ENCODE results near the gene PIK3R1. TPM values are rescaled to one million over a fixed set of nuclear protein-coding genes. Genes with fewer than 3 reads are reported as not detected.
A peak's percentile ranks its signal among the peaks of the same experiment; 100 is the strongest.

The PIK3R1 gene
- total RNA-seq, 2 donors from 2014 or later, result 32.4 to 58.7 TPM

DNA sequence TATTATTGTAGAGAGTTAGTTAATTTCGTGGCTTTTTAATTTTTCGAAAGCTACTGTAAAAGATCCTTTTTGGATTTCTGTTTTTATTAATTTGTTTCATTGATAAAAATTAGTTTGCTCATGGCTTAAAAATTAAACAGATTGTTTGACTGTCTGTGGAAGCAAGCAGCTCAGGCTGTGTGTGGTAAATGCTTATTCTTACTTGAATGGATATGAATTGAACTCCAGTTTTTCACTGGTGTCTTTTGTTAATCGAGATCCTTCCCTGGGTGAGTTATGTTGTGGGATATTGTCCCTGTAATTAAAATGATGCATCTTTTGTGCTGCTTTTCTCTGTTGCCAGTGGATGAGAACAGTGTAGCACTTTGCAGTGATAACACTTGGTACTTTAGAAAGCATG, 75.3 kb downstream of the PIK3R1 start:
- Histone ChIP-seq H3K27ac (peak overlapping the region in 2 of 4 donors; percentile 30 to 92), H3K9me3 (no peaks in the 10 kb centered on the region), H3K27me3 (no peaks in the 10 kb centered on the region), H3K36me3 (replicated peaks in 1 of 2; ENCODE audit: insufficient read depth in 1 of 2, low read depth in 2 of 2) (peaks cover 0 to 13% of the 10 kb centered on the region in 2 donors), H3K4me1 (peaks cover 59% of the 10 kb centered on the region), H3K4me3 (no peak overlapping the region)
- intact Hi-C loops (cut with DNase I), result loop anchor here (10.0 kb wide), 1 partner anchor 674 kb away; no protein-coding TSS in a partner anchor
- TF ChIP-seq POLR2A (IDR thresholded peaks at IDR 0.05), result no peak
- TF ChIP-seq, protein P1, sequence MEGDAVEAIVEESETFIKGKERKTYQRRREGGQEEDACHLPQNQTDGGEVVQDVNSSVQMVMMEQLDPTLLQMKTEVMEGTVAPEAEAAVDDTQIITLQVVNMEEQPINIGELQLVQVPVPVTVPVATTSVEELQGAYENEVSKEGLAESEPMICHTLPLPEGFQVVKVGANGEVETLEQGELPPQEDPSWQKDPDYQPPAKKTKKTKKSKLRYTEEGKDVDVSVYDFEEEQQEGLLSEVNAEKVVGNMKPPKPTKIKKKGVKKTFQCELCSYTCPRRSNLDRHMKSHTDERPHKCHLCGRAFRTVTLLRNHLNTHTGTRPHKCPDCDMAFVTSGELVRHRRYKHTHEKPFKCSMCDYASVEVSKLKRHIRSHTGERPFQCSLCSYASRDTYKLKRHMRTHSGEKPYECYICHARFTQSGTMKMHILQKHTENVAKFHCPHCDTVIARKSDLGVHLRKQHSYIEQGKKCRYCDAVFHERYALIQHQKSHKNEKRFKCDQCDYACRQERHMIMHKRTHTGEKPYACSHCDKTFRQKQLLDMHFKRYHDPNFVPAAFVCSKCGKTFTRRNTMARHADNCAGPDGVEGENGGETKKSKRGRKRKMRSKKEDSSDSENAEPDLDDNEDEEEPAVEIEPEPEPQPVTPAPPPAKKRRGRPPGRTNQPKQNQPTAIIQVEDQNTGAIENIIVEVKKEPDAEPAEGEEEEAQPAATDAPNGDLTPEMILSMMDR (IDR thresholded peaks at IDR 0.05), result no peak
- 24% methylated on average over 3 of the region's 3 CpGs for WGBS, 2 donors
- ATAC-seq, result no peak
- no peak for DNase-seq

DNA sequence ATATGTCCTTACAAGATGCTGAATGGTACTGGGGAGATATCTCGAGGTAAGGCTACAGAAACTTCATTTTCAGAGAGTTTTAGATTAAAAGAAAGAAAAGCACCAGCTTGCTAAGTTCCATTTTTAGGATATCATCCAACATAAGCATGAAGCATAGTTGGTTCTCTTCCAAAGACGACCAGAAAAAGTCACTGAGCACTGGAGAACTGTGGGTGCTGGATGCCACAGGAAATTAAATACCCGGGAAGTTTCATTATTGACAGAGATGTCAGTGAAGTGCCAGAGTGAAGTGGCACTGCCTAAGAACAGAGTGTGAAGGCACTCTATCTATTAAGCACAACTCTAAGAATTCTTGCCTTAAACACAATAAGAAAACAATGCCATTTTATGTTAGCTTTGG, 76.8 kb downstream of the PIK3R1 start:
- intact Hi-C loops (cut with DNase I), result loop anchor here (10.0 kb wide), 1 partner anchor 672 kb away; no protein-coding TSS in a partner anchor
- WGBS, 2 donors, result 45 to 54% methylated on average over 3 of the region's 3 CpGs
- no peak for DNase-seq
- Histone ChIP-seq H3K9me3 (no peaks in the 10 kb centered on the region), H3K27me3 (no peaks in the 10 kb centered on the region), H3K36me3 (replicated peaks in 1 of 2; ENCODE audit: insufficient read depth in 1 of 2, low read depth in 2 of 2) (peaks cover 2 to 26% of the 10 kb centered on the region in 2 donors), H3K27ac (no peak overlapping the region), H3K4me3 (no peak overlapping the region), H3K4me1 (peaks cover 45% of the 10 kb centered on the region)
- TF ChIP-seq POLR2A (IDR thresholded peaks at IDR 0.05), result no peak
- TF ChIP-seq, protein P1 (IDR thresholded peaks at IDR 0.05), result no peak
- no peak for ATAC-seq

DNA sequence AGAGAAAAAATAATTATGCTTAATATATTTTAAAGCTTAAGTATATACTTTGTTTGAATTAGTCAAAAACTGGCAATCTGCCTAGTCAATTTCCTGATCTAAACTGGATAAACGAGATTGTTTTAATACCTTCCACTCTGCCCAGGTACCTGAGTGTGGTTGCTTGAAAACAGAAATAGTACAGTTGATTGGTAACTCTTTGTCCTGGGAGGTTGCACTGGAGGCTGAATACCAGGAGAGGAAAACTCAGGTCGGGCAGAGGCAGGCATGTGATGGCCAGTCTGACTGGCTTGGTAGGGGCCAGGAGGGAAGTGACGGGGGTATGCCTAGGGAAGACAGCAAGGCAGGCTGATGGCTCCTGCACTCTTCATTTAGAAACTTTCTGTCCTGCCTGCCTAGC, 80.2 kb downstream of the PIK3R1 start:
- no peak for DNase-seq

DNA sequence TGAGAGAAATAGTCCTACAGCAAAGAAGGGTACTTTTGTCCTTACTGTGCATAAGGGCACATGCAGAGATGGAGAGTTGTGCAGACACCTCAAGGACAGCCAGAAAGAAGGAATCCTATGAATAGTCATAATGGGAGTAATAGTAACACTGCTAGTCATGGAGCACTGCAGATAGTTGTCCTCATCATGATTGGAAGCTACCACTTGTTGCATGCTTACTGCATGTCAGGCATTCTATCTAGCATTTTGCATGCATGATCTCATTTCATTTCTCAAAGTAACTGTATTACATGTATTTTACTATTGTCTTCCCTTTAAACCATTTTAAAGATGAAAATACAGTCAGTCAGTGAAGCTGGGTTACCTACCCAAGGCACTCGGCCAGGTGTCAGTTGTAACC, 81.3 kb downstream of the PIK3R1 start:
- WGBS, 2 donors, result 73 to 83% methylated on average over 1 of the region's 1 CpG
- peaks cover 13% of the 10 kb centered on the region for H3K4me1 ChIP-seq
- no peak overlapping the region for H3K4me3 ChIP-seq
- DNase-seq (no peak), ATAC-seq (no peak)
- no peaks in the 10 kb centered on the region for H3K9me3 ChIP-seq
- intact Hi-C loops (cut with DNase I), result loop anchor here (10.0 kb wide), 1 partner anchor 668 kb away; no protein-coding TSS in a partner anchor
- H3K36me3 ChIP-seq (replicated peaks in 1 of 2; ENCODE audit: insufficient read depth in 1 of 2, low read depth in 2 of 2), result peaks cover 7 to 33% of the 10 kb centered on the region in 2 donors
- no peak overlapping the region for H3K27ac ChIP-seq
- TF ChIP-seq, protein P1 (IDR thresholded peaks at IDR 0.05), result no peak
- TF ChIP-seq POLR2A (IDR thresholded peaks at IDR 0.05), result no peak
- H3K27me3 ChIP-seq, result no peaks in the 10 kb centered on the region

More for the DNA sequence above, 80.2 kb downstream of the PIK3R1 start:
- Histone ChIP-seq H3K27ac (peak overlapping the region in 1 of 4 donors; percentile 8), H3K9me3 (no peaks in the 10 kb centered on the region), H3K27me3 (no peaks in the 10 kb centered on the region), H3K36me3 (replicated peaks in 1 of 2; ENCODE audit: insufficient read depth in 1 of 2, low read depth in 2 of 2) (peaks cover 7 to 33% of the 10 kb centered on the region in 2 donors), H3K4me1 (peaks cover 23% of the 10 kb centered on the region), H3K4me3 (no peak overlapping the region)
- no peak for ATAC-seq
- 57 to 68% methylated on average over 3 of the region's 3 CpGs for WGBS, 2 donors
- intact Hi-C loops (cut with DNase I), result loop anchor here (10.0 kb wide), 1 partner anchor 669 kb away; no protein-coding TSS in a partner anchor
- no peak for TF ChIP-seq POLR2A (IDR thresholded peaks at IDR 0.05)
- TF ChIP-seq, protein P1 (IDR thresholded peaks at IDR 0.05), result no peak

DNA sequence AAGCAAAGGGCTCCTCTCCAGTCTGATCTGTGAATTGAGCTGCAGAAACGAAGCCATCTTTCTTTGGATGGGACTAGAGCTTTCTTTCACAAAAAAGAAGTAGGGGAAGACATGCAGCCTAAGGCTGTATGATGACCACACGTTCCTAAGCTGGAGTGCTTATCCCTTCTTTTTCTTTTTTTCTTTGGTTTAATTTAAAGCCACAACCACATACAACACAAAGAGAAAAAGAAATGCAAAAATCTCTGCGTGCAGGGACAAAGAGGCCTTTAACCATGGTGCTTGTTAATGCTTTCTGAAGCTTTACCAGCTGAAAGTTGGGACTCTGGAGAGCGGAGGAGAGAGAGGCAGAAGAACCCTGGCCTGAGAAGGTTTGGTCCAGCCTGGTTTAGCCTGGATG, 82.1 kb downstream of the PIK3R1 start:
- H3K4me1 ChIP-seq, result peaks cover 8% of the 10 kb centered on the region
- 78 to 91% methylated on average over 4 of the region's 4 CpGs for WGBS, 2 donors
- DNase-seq (no peak), ATAC-seq (no peak)
- no peak overlapping the region for H3K27ac ChIP-seq
- TF ChIP-seq, protein P1 (IDR thresholded peaks at IDR 0.05), result no peak
- TF ChIP-seq POLR2A (IDR thresholded peaks at IDR 0.05), result no peak
- no peak overlapping the region for H3K4me3 ChIP-seq
- no peaks in the 10 kb centered on the region for H3K9me3 ChIP-seq
- peaks cover 7 to 33% of the 10 kb centered on the region in 2 donors for H3K36me3 ChIP-seq (replicated peaks in 1 of 2; ENCODE audit: insufficient read depth in 1 of 2, low read depth in 2 of 2)
- intact Hi-C loops (cut with DNase I), result loop anchor here (10.0 kb wide), 1 partner anchor 667 kb away; no protein-coding TSS in a partner anchor
- no peaks in the 10 kb centered on the region for H3K27me3 ChIP-seq

All from body of pancreas (tissue), 4 donors.